Right ventricle myocardium inferior (tissue), 1 donor: ENCODE results near the gene FBXO11. TPM values are rescaled to one million over a fixed set of nuclear protein-coding genes. Genes with fewer than 3 reads are reported as not detected.
"Not testable (repeated sequence)": the region's sequence is repeated elsewhere in the genome, so short reads cannot be mapped to it uniquely, and the experiment has no call there.

Experiments
- ATAC-seq: fragments of 200-7000 bp; cut with Tn5 transposase; one replicate; pipeline ENCODE4 v1.9.1; 2020; ENCODE audit warnings: mild to moderate bottlenecking, moderate library complexity
- DNase-seq: peaks from one replicate; pipeline ENCODE4 v3.0.0; 2021; ENCODE audit errors: missing footprints
- intact Hi-C: fragments of 100-400 bp; cut with DNase I; formaldehyde crosslinking; loops from one replicate; pipeline ENCODE4 v1.11.0; 2022
- total RNA-seq: library from RNA; stranded (reverse); fragmentation: NEBNext Ultra II Directional; extraction: Animal tissue kit (Norgen Biotek cat#: 25700); gene quantifications from one replicate; pipeline ENCODE4 v1.2.1, GENCODE V29; 2021
- donor health status: DM: no; HTN: yes; CAD: no; lungs with severe emphysema.

FBXO11 gene
- total RNA-seq, 1 donor from 2014 or later: 35.6 TPM

DNA sequence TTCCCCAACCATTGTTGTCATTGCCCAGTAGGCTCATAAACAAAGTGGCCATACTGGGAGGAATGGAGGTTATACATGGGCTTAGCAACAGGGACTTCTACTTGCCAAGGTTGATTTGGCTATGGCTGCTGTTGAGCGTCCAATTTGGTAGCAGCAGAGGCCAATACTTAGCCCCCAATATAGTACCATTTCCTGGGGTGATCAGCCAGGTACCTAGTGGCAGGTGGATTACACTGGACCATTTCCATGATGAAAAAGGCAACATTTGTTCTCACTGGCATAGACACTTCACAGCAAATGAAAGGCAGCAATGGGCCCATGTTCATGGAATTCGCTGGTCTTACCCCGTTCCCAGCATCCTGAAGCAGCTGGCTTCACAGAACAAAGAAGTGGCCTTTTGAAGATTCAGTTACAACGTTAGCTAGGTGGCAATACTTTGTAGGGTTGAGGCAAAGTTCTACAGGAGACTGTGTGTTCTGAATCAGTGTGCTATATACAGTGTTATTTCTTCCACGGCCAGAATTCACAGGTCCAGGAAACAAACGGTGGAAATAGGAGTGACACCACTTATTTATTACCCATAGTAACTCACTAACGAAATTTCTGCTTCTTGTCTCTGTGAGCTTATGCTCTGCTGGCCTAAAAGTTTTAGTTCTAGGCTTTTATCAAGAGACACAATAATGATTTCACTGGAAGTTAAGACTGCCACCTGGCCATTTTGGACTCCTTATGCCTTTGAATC lies 37.5 kb downstream of the FBXO11 start:
- no peak for DNase-seq
- ATAC-seq: no peak
- intact Hi-C loops: loop anchor here (5.0 kb wide), 2 partner anchors 39 to 554 kb away; partner anchors contain the start of gene FBXO11

DNA sequence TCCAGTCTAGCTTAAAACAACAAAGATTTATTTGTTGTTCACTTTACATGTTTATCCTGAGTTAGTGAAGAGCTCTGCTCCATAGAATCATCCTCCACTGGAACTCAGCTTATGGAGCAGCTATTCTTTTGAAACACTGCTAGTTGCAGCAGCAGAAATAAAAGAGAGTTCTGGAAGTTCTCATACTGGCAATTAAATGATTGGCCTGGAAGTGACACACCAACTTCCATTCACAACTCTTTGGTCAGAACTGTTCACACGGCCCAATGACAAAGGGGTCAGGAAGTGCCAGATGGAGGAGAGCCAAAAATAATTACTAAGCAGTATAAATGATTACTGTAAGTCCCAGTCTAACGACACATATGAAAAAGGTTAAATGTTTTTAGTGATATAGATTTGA lies 39.1 kb downstream of the FBXO11 start:
- DNase-seq: no peak
- peak; percentile 88 for ATAC-seq
- intact Hi-C loops: loop anchor here (5.0 kb wide), 2 partner anchors 40 to 555 kb away; partner anchors contain the start of gene FBXO11

DNA sequence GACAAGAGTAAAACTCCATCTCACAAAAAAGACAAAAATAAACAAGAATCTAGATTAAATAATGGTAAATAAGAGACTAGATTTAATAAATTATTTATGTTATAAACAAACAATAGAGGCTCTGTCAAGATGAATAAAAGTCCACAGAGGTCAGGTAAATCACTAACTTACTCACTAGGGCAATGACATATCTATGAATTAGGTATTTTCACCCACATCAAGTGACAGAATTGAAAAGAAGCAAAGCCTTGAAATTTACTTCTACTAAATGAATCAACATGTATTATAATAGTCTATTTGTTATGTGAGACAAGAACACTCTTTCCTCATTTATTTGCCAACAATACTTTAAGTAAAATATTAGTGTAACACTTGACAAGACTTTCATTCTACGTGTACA lies 41.7 kb downstream of the FBXO11 start:
- intact Hi-C loops: no loop called here
- DNase-seq (no peak), ATAC-seq (no peak)

DNA sequence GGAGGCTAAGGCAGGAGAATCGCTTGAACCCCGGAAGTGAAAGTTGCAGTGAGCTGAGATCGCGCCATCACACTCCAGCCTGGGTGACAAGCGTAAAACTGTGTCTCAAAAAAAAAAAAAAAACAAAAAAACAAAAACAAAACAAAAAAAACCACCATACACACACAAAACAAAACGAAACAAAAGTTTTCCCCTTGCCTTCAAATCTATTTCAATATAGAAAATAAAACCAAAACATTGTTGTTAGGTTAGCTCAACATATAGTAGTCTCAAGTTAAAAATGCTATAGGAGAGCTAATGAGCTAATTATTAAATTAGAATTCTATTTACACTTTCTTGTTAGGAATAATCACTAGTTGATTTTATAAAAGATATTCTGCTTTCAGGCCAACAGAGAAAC lies 43.3 kb downstream of the FBXO11 start:
- DNase-seq (no peak), ATAC-seq (no peak)
- intact Hi-C loops: no loop called here

DNA sequence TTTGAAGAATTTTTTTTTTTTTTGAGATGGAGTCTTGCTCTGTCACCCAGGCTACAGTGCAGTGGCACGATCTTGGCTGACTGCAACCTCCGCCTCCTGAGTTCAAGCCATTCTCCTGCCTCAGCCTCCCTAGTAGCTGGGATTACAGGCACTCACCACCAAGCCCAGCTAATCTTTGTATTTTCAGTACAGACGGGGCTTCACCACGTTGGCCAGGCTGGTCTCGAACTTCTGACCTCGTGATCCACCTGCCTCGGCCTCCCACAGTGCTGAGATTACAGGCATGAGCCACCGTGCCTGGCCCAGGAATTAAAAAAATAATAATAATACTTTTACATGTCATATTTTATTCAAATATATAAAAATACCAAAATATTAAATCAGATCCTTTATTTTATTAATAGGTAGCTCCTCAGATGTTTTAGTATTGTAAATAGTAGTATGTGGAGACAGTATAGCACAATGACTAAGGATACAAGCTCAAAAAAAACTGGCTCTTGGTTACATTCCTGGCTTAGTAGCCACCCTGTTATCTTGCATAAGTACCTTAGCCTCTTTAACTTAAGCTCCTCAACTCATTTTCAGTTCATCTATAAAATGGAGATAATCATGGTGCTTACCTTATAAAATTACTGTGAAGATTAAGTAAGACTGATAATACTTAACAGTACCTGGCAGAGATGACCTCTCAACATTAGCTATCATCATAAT lies 53.1 kb downstream of the FBXO11 start:
- DNase-seq, intact Hi-C loops, ATAC-seq: not testable (repeated sequence)

DNA sequence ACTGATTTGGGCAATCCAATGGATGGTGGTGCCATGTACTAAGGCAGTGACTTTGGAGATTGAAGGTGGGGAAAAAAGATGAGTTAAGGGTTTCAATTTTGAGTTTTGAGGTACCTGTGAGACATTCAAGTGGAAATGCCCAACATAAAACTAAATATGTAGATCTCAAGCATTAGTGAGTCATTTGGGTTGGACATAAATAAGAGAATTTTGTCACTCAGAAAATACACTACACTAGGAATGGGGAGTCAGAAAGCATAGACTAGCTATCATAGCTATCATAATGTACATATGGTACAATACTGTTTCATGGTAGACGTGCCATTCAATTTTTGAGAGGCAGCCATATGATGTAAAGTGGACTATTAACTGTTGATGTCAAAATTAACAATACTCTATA lies 56.1 kb downstream of the FBXO11 start:
- DNase-seq (no peak), ATAC-seq (no peak)
- intact Hi-C loops: no loop called here

DNA sequence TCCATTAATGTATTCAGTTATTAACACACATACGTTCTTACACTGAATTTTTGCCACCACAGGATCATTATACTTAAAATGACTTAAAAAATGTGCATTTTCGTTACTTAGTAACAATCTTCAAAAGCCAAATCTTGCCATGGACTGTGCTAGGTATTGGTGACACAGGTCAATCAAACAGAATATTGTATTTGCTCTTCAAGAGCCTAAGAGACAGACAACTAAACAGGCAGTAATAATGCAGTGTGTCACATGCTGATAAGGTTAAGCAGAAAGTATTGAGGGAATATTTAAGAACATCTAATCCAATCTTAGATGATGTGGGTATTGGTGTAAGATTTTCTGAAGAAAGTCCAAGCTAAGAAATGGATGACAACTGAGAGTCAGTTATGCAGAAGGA lies 56.9 kb downstream of the FBXO11 start:
- DNase-seq (no peak), ATAC-seq (no peak)
- intact Hi-C loops: no loop called here

DNA sequence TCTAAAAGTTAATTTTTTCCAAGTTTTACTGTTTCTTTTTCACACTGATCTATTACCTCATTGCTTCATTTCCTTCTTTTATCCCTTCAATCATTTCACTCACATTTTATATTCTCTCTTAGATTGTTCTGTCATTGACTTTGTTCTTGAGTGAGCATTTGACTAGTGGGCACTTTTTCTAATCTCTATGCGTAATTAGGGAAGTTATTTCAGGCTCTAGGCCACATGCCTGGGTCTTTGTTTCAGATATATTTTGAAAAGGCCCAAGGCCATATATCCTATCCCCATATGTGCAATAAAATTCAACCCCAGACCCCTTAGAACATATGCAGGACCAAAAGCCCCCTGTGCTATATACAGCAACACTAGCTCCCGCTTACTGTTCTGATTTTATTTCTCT lies 62.1 kb downstream of the FBXO11 start:
- DNase-seq (no peak), ATAC-seq (no peak)
- intact Hi-C loops: no loop called here

DNA sequence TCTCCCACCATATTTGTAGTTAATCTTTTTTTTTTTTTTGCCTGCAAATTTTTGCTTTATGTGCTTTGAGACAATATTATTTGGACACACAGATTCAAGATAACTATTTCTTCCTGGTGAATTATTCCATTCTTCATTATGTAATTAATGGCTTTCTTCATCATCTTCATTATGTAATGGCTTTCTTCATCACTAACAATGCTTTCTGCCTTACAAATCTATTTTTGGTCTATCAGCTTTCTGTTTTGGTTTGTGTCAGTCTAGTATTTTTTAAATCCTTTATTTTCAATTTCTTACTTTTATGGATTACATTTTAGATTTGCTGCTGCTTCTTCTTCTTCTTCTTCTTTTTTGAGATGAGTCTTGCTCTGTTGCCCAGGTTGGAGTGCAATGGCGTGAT lies 62.9 kb downstream of the FBXO11 start:
- ATAC-seq (no peak), DNase-seq (no peak)
- intact Hi-C loops: no loop called here

DNA sequence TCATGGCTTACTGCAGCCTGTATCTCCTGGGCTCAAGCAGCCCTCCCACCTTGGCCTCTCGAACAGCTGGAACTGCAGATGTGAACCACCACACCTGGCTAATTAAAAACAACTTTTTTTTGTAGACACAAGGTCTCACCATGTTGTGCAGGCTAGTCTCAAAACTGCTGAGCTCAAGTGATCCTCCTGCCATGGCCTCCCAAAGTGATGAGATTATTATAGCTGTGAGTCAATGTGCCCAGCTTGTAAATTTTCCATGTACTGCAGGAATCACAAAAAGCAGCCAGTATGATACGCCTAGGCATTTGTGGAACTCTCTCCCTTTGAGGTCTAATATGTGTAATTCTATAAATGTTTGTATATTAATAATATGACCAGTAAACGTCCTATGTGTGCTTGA lies 63.5 kb downstream of the FBXO11 start:
- ATAC-seq (no peak), DNase-seq (no peak)
- intact Hi-C loops: no loop called here

DNA sequence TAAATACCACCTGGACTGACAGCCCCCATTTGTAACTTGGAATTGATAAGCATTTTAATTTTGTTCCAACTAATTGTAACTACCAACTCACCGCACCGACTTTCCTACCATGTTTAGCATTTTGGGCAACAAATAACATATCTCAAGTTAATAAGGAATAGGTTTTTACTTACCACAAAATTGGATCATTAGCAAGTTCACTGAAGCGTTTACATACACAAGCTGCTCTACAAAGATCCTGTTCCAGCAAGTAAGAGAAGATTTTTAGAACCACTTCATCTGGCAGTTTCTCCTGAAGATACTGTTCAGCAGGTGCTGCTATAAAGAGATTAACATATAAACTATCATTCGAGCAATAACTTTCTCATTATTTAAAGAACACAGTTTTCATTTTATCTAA lies 67.6 kb downstream of the FBXO11 start:
- intact Hi-C loops: no loop called here
- ATAC-seq (no peak), DNase-seq (no peak)

DNA sequence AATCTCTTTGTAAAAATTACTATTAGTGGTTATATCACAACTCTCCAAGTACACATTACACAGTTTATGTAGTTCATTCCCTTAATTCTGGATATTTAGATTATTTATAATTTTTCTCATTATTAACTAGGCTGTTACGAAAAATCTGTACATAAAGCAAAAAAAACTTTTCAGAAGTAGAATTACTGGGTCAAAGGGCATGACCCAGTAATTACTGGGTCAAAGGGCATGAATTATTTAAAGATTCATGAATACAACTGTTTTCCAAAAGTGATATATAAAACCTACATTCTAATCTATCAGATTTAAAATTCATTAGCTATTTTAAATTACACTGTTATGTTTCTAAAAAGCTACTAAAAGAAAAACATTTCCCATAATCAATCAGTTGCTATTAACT lies 68.0 kb downstream of the FBXO11 start:
- DNase-seq (no peak), ATAC-seq (no peak)
- intact Hi-C loops: no loop called here

DNA sequence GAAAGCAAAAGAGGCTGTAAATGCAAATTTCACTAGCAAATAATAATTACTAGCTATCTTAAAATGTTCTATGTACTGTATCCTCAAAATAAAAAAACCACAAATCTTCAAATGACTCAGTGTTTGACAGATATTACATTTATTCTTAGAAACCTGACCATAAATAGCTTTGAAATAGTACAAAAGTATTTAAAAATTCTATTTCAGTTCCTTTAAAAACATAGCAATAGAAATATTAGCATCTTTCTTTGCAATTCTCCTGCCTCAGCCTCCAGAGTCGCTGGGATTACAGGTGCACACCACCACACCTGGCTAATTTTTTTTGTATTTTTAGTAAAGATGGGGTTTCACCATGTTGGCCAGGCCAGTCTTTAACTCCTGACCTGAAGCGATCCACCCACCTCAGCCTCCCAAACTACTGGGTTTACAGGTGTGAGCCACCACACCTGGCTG lies 72.8 kb downstream of the FBXO11 start:
- intact Hi-C loops: no loop called here
- no peak for ATAC-seq

DNA sequence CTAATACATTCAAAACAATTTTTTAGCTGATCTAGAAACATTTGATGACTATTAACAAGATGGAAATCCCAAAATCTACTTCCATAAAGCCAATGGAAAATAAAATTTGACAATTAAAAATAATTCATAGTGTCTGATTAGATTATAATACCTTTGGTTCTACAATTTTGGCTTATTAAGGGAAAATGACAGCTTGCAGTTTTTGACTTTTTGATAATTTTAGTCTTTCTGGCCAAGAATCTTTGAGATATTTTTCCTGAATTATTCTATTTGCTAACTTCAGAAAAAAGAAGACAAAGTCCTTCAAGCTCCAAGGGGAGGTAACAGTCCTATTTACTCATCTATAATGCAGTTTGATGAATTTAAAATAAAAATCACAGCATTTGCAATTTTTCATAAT lies 83.8 kb downstream of the FBXO11 start:
- ATAC-seq (no peak), DNase-seq (no peak)
- intact Hi-C loops: no loop called here

More for the DNA sequence above, 72.8 kb downstream of the FBXO11 start:
- no peak for DNase-seq

DNA sequence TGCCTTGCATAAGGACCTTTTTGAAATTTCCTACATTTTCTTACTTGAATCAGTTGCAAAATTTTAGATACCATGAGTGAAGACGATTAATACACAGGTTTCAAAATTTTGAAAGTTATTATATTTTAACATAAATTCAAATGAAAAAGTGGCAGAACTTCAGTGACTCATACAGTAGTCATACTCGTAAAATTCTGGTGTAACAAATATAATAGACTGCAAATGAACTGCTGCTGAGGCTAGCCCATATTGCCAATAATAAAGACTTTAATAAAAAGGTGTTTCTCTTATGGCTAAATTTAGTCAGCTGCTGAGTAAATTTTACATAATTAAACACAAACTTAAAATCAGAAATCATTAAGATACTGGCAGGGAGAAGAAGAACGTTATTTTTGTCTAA lies 86.5 kb downstream of the FBXO11 start:
- ATAC-seq (no peak), DNase-seq (no peak)
- intact Hi-C loops: no loop called here

DNA sequence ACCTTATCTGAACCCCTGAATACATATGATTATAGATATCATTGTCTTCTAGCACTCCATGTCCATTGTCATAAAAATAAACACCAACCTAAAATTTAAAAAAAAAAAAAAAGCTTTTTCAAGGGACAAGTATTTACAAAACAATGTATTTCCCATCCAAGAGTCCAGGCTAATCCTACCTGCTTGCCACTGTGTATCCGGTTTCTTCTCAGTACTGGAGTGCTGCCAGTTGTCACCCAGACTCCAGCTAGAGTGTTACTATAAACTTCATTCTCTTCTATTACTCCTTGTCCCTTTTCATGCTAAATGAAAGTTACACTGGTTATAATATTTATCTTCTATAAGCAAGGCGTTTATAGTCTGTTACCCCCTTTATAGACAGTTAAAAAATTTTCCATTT lies 87.5 kb downstream of the FBXO11 start:
- no peak for DNase-seq
- no peak for ATAC-seq
- intact Hi-C loops: no loop called here

DNA sequence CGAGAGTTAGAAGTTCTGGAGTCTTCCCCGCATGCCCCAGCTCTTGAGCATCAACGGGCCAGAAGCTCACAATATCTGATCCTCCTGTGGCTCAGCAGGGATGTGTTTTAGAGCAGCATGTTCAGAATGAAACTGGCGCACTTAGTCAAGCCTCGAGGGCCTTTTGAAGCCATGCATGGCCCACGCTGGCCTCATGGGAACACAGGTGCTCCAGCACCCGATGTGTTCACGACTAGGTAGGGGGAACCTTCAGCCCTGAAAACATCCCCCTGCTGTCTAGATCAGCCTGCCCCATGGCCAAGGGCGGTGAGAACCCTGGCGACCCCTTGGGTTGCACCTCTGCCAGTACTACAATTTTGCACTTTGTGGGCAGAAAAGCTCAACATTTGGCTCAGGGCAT lies 90.5 kb downstream of the FBXO11 start:
- intact Hi-C loops: no loop called here
- DNase-seq: no peak
- no peak for ATAC-seq

DNA sequence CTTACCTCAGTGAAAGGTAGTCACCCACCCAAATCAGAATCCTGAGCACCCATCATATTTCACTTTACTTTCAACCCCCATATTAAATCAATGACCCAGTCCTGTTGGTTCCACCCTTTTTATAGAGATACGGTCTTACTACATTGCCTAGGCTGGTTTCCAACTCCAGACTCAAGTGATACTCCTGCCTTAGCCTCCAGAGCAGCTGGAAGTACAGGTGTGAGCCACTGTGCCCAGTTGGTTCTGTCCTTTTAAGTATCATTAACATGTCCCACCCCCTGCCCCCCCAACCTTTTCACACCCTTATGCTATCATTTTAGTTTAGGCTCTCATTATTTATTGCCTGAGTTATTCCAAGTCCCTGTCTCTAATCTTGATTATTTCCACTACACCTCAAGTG lies 94.6 kb downstream of the FBXO11 start:
- ATAC-seq: no peak
- intact Hi-C loops: no loop called here
- DNase-seq: no peak

DNA sequence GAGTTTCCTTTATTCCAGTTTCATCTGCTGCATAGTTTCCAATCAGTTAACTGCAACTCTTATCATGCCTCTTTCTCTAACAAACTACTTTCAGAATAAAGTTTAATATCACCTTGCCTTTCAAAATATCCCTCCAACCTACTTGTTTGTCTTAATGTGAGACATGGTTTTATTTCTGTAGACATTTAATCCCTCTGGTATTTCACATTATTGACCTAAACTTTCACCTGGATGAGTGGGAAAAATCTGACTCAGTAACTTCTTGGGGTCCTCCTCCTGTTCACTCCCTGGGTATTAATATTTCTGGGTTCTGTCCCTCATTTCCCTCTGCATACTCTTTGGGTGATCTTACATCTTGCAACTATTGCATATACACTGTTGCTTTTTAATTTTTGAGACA lies 95.4 kb downstream of the FBXO11 start:
- ATAC-seq: no peak
- intact Hi-C loops: no loop called here
- DNase-seq: no peak

DNA sequence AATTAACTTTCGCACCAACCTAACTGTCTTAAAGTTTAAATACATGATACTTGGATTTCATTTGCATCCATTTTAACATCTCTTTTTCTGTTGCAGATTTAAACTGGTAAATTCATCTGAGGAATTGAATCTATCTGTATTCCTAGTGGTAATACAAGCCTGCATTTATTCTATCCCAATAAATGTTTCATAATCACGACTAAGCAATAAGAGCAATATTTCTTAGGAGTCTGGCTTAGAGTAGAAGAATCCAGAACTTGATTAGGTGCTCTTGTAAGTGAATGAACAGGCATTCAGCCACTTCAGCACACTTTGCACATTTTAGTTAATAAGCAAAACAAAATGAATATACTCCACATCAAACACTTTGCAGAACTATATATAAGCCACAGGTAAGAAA lies 96.4 kb downstream of the FBXO11 start:
- DNase-seq (no peak), ATAC-seq (no peak)
- intact Hi-C loops: no loop called here
